K562 (cell line): ENCODE measurements around the gene POGZ. TPM values are rescaled to one million over a fixed set of nuclear protein-coding genes. Genes with fewer than 3 reads are reported as not detected.

Experiments
- ATAC-seq: fragments of 200-7000 bp; cut with Tn5 transposase; 3 replicates; pipeline ENCODE4 v1.9.1; 2020; ENCODE audit warnings: moderate library complexity
- BruUV-seq: library from RNA; stranded (reverse); fragments of 400-500 nt; replicated peaks from 2 replicates; lab custom pipeline; 2021; lab: Mats Ljungman, UMichigan
- CTCF ChIA-PET: fragments of 300-600 bp; formaldehyde crosslinking; extraction: SDS; loops from one replicate; lab custom pipeline; 2021; ENCODE audit warnings: low intra/inter-chr PET ratio; lab: Yijun Ruan, JAX
- POLR2A ChIA-PET: fragments of 300-600, 350-650 bp; sonication (Branson Sonifier 250); formaldehyde crosslinking; extraction: SDS; loops from one replicate; lab custom pipeline; 2021; ENCODE audit warnings: antibody characterized with exemption, inconsistent platforms; lab: Yijun Ruan, JAX
- DNase-seq, 4 experiments: peaks; one replicate each; pipeline versions ENCODE4 v3.0.0 to v3.0.0-alpha.2; 2011 to 2018; ENCODE audit warnings: low spot score in 3 of 4, mixed read lengths in 3 of 4; ENCODE audit errors: extremely low read depth in 1 of 4
- FAIRE-seq: peaks from 2 replicates; lab custom pipeline; 2011; peaks lifted over from hg19 to GRCh38; lab: Jason Lieb, UNC
- H2AFZ ChIP-seq: 2 replicates; pipeline ENCODE4 v1.6.0; 2011; ENCODE audit warnings: low read depth, low read length, control low read depth, inconsistent platforms
- H3K27ac ChIP-seq: fragments of 200-600 bp; 3 replicates; pipeline ENCODE4 v1.8.0; 2011; ENCODE audit warnings: low read depth, mild to moderate bottlenecking, control low read depth, inconsistent platforms, low read length, moderate library complexity, mixed read lengths; ENCODE audit errors: extremely low read depth
- H3K27me3 ChIP-seq, 2 experiments: fragments of 300-600 bp in 1 of 2; 2 replicates in 1 of 2; 3 replicates in 1 of 2; pipeline versions ENCODE4 v1.6.0 to v1.8.0; 2011; ENCODE audit warnings: inconsistent platforms in 2 of 2, low read length in 2 of 2, mild to moderate bottlenecking in 1 of 2, mixed read lengths in 1 of 2, moderate library complexity in 1 of 2; ENCODE audit not compliant: control insufficient read depth in 2 of 2, insufficient read depth in 2 of 2
- H3K36me3 ChIP-seq: fragments of 300-600 bp; 3 replicates; pipeline ENCODE4 v1.8.0; 2011; ENCODE audit warnings: mild to moderate bottlenecking, low read length, inconsistent platforms; ENCODE audit not compliant: control insufficient read depth, insufficient read depth
- H3K4me1 ChIP-seq, 2 experiments: fragments of 200-600 bp in 1 of 2; replicated peaks in 1 of 2; 2 replicates in 1 of 2; 3 replicates in 1 of 2; pipeline versions ENCODE4 v1.5.1 to v1.8.0; 2011; ENCODE audit warnings: inconsistent platforms in 2 of 2, low read length in 2 of 2, mild to moderate bottlenecking in 1 of 2, mixed read lengths in 1 of 2, moderate library complexity in 1 of 2; ENCODE audit not compliant: control insufficient read depth in 2 of 2, insufficient read depth in 2 of 2
- H3K4me2 ChIP-seq: 2 replicates; pipeline ENCODE4 v1.6.1; 2011; ENCODE audit warnings: low read length, control low read depth, inconsistent platforms, mixed read lengths; ENCODE audit not compliant: insufficient read depth
- H3K4me3 ChIP-seq: fragments of 200-600 bp; sonication (generic), shearing (Covaris generic); 2 replicates; pipeline ENCODE4 v1.5.1; 2016; ENCODE audit warnings: control low read depth, inconsistent platforms
- H3K79me2 ChIP-seq: fragments of 200-600 bp; 3 replicates; pipeline ENCODE4 v1.8.0; 2011; ENCODE audit warnings: low read length, inconsistent platforms; ENCODE audit not compliant: control insufficient read depth, insufficient read depth
- H3K9ac ChIP-seq, 2 experiments: 2 replicates each; pipeline versions ENCODE4 v1.6.0 to v1.6.1; 2011; ENCODE audit warnings: low read depth in 2 of 2, low read length in 2 of 2, control low read depth in 1 of 2, inconsistent platforms in 1 of 2, mild to moderate bottlenecking in 1 of 2, mixed read lengths in 1 of 2; ENCODE audit not compliant: insufficient read depth in 1 of 2
- H3K9me1 ChIP-seq: one replicate; pipeline ENCODE4 v1.6.0; 2011; ENCODE audit warnings: inconsistent platforms, mild to moderate bottlenecking, low read length, moderate library complexity; ENCODE audit not compliant: control insufficient read depth, insufficient read depth
- H3K9me3 ChIP-seq: replicated peaks from 2 replicates; pipeline ENCODE4 v1.5.1; 2011; ENCODE audit warnings: low read depth, low read length, inconsistent platforms; ENCODE audit not compliant: control insufficient read depth, insufficient read depth
- H4K20me1 ChIP-seq: replicated peaks from 2 replicates; pipeline ENCODE4 v1.6.1; 2011; ENCODE audit warnings: low read length, inconsistent platforms, mixed read lengths; ENCODE audit not compliant: control insufficient read depth, insufficient read depth
- ATF6 ChIP-seq: sonication (generic); formaldehyde crosslinking; IDR thresholded peaks from 2 replicates; pipeline ENCODE4 v1.4.0; 2020; ENCODE audit warnings: mild to moderate bottlenecking, missing genetic modification reagents
- CREB3L1 ChIP-seq: fragments of 450-650 bp; IDR thresholded peaks from 2 replicates; pipeline ENCODE4 v1.6.1; 2014; ENCODE audit warnings: low read depth, mild to moderate bottlenecking, moderate library complexity, borderline replicate concordance
- ERF ChIP-seq: fragments of 450-650 bp; formaldehyde crosslinking; IDR thresholded peaks from 2 replicates; pipeline ENCODE4 v1.4.0; 2020; ENCODE audit warnings: mild to moderate bottlenecking, mixed read lengths
- GABPB1 ChIP-seq: sonication (generic); formaldehyde crosslinking; IDR thresholded peaks from 2 replicates; pipeline ENCODE4 v1.8.0; 2022; ENCODE audit warnings: mild to moderate bottlenecking, missing genetic modification reagents
- IFI16 ChIP-seq: fragments of 250-450 bp; sonication (Bioruptor Pico); IDR thresholded peaks from 2 replicates; pipeline ENCODE4 v2.1.2; 2022; ENCODE audit warnings: mild to moderate bottlenecking, inconsistent platforms
- MAZ ChIP-seq, 2 experiments: fragments of 450-650 bp in 1 of 2; sonication (generic) in 1 of 2; formaldehyde crosslinking; IDR thresholded peaks in 1 of 2; conservative IDR thresholded peaks in 1 of 2; 2 replicates each; pipeline versions ENCODE4 v1.4.0 to v1.5.0; 2020; ENCODE audit warnings: mild to moderate bottlenecking in 1 of 2, missing genetic modification reagents in 1 of 2
- MCM2 ChIP-seq: fragments of 450-650 bp; IDR thresholded peaks from 2 replicates; pipeline ENCODE4 v1.6.1; 2017; ENCODE audit warnings: low read depth, mild to moderate bottlenecking
- MTA3 ChIP-seq: fragments of 450-650 bp; formaldehyde crosslinking; IDR thresholded peaks from 2 replicates; pipeline ENCODE4 v1.6.1; 2017; ENCODE audit warnings: mild to moderate bottlenecking, borderline replicate concordance
- UBTF ChIP-seq, 2 experiments: IDR thresholded peaks; 2 replicates each; pipeline ENCODE4 v1.6.1; 2012; ENCODE audit warnings: improper control_type of control experiment in 2 of 2, low read depth in 2 of 2, low read length in 2 of 2, borderline replicate concordance in 1 of 2
- USF1 ChIP-seq: sonication (generic); formaldehyde crosslinking; IDR thresholded peaks from 2 replicates; pipeline ENCODE4 v1.9.0; 2022; ENCODE audit warnings: mild to moderate bottlenecking, missing genetic modification reagents
- ZNF239 ChIP-seq: fragments of 250-450 bp; sonication (Bioruptor Pico); IDR thresholded peaks from 2 replicates; pipeline ENCODE4 v1.4.0; 2020; ENCODE audit warnings: mild to moderate bottlenecking
- ZSCAN32 ChIP-seq: fragments of 450-650 bp; formaldehyde crosslinking; IDR thresholded peaks from 2 replicates; pipeline ENCODE4 v1.4.0; 2020; ENCODE audit warnings: mild to moderate bottlenecking, moderate library complexity
- WGBS: fragments of 100-300 bp; shearing (Covaris generic); methylation state at CpG from one replicate; pipeline ENCODE4 v1.1.6; 2016; ENCODE audit warnings: low coverage, mixed read lengths; ENCODE audit not compliant: insufficient coverage; ENCODE audit errors: missing lambda C conversion rate; 5-methylcytosine and 5-hydroxymethylcytosine counted together
- in situ Hi-C: fragments of 300-500 bp; cut with MboI; formaldehyde crosslinking; loops from 4 replicates; pipeline ENCODE4 v1.15.0; 2018; ENCODE audit warnings: inconsistent platforms, mixed read lengths
- intact Hi-C: fragments of 100-400 bp; cut with micrococcal nuclease; formaldehyde crosslinking; loops from 2 replicates; pipeline ENCODE4 v1.14.2; 2022
- polyA plus RNA-seq, 8 experiments: library from polyadenylated mRNA; depleted of rRNA in 4 of 8; stranded (reverse) in 5 of 8; unstranded in 3 of 8; fragments of >200 nt; fragmentation: Nextera tagmentation in 2 of 8; fragmentation: Illumina TruSeq in 1 of 8; extraction: Ambion mirVana in 2 of 8; extraction: Trizol in 1 of 8; gene quantifications; 2 replicates each; pipeline versions ENCODE4 v1.2.1 to v1.2.3, GENCODE V29; 2011 to 2014; ENCODE audit warnings: inconsistent platforms in 1 of 8, missing spikeins in 1 of 8
- total RNA-seq, 7 experiments: library from RNA; depleted of rRNA in 6 of 7; stranded (reverse); fragments of >200 nt in 6 of 7; fragmentation: Illumina TruSeq in 2 of 7; extraction: Trizol in 2 of 7; gene quantifications; 2 replicates each; pipeline versions ENCODE4 v1.2.1 to v1.2.3, GENCODE V29; 2011 to 2021; ENCODE audit warnings: low replicate concordance in 1 of 7
- TF ChIP-seq, protein P1 (sequence below), 2 experiments: fragments of 450-650 bp in 1 of 2; sonication (generic) in 1 of 2; formaldehyde crosslinking; conservative IDR thresholded peaks; 2 replicates each; pipeline versions ENCODE4 v1.4.0 to v1.8.1; 2020 to 2022; ENCODE audit warnings: mild to moderate bottlenecking in 1 of 2, missing genetic modification reagents in 1 of 2

Gene POGZ
- total and polyA plus RNA-seq, 9 of the 15 experiments (the other 6 are each of a cell fraction or from before 2014, with no cell fraction given), result 9.4 to 40.6 (median 21.6) TPM

DNA sequence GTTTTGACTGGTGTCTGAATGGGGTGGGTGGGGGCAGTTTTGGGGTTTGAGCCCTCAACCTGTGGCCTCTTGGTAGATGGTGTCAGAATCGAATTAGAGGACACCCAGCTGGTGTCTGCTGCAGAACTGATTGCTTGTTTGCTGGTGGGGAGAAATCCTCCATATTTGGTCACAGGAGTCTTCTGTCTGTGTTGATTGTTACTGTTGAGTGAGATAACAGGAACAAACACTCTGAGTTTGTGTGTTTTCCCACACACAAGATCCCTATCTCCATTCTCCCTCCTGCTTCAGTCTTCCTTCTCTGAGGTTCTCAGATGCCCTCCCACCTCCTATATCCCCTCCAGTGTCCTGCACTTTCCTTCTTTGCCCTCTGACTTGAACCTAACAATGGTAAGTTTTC lies 32.8 kb upstream of the POGZ start:
- no peaks in the 10 kb centered on the region for H3K79me2 ChIP-seq
- no peak for FAIRE-seq
- H3K9me1 ChIP-seq, result no peaks in the 10 kb centered on the region
- H4K20me1 ChIP-seq, result no peaks in the 10 kb centered on the region
- no peak overlapping the region for H3K27ac ChIP-seq
- CTCF ChIA-PET, result no interaction called here
- H3K9ac ChIP-seq, result no peak overlapping the region
- no peak overlapping the region for H2AFZ ChIP-seq
- H3K4me1 ChIP-seq, result peaks cover 0 to 11% of the 10 kb centered on the region in 2 experiments; a peak in 4 of 5 replicates
- no peaks in the 10 kb centered on the region for H3K36me3 ChIP-seq
- H3K4me2 ChIP-seq, result no peak overlapping the region
- ATAC-seq, result peak; percentile 62
- POLR2A ChIA-PET, result interaction anchor here (0.6 kb wide), 1 partner anchor 200 kb away, joined by 3 read pairs; no protein-coding TSS in a partner anchor
- H3K27me3 ChIP-seq, result no peaks in the 10 kb centered on the region
- no peaks in the 10 kb centered on the region for H3K9me3 ChIP-seq
- no peak overlapping the region for H3K4me3 ChIP-seq
- in situ Hi-C loops, result no loop called here
- DNase-seq, result peak in 2 of 4 experiments; percentile 17 to 34
- BruUV-seq, result no TSS peak
- 0% methylated on average over 1 of the region's 1 CpG for WGBS
- intact Hi-C loops, result no loop called here
- TF ChIP-seq CREB3L1, result no peak
- TF ChIP-seq MTA3, result no peak
- TF ChIP-seq ERF (CRISPR knock-in tag), result no peak
- TF ChIP-seq ZSCAN32, result no peak
- TF ChIP-seq ATF6 (CRISPR knock-in tag), result no peak
- TF ChIP-seq, protein P1, sequence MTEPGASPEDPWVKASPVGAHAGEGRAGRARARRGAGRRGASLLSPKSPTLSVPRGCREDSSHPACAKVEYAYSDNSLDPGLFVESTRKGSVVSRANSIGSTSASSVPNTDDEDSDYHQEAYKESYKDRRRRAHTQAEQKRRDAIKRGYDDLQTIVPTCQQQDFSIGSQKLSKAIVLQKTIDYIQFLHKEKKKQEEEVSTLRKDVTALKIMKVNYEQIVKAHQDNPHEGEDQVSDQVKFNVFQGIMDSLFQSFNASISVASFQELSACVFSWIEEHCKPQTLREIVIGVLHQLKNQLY (CRISPR knock-in tag; conservative IDR thresholded peaks at IDR 0.05), result no peak
- TF ChIP-seq MAZ (CRISPR knock-in tag; conservative IDR thresholded peaks at IDR 0.05 in 1 of 2, IDR thresholded peaks at IDR 0.05 in 1 of 2), result no peak
- no peak for TF ChIP-seq IFI16 (CRISPR knock-in tag)
- no peak for TF ChIP-seq GABPB1 (CRISPR knock-in tag)
- TF ChIP-seq USF1 (CRISPR knock-in tag), result no peak
- no peak for TF ChIP-seq UBTF (IDR thresholded peaks at IDR 0.05; ENCODE audit: borderline replicate concordance in 1 of 2, low read depth in 2 of 2, low read length in 2 of 2)
- TF ChIP-seq MCM2, result no peak
- TF ChIP-seq ZNF239 (CRISPR knock-in tag), result no peak
